Activated naive CD8-positive, alpha-beta T cell treated with anti-CD3 and anti-CD28 coated beads, Interleukin-2, amount 50 U/mL, for 24 hours (primary cell): Measurements from ENCODE around the gene DYNC2I2.
"Not testable (repeated sequence)": the region's sequence is repeated elsewhere in the genome, so short reads cannot be mapped to it uniquely, and the experiment has no call there.

Experiments used
- ATAC-seq: fragments of 150-1000 bp; cut with Tn5 transposase; one replicate; pipeline ENCODE4 v1.10.0; 2021
- DNase-seq: peaks from one replicate; pipeline ENCODE4 v3.0.0; 2021
- H3K27ac Mint-ChIP-seq: one replicate; pipeline ENCODE4 v1.8.0; 2021; ENCODE audit warnings: mild to moderate bottlenecking, mixed read lengths
- H3K27me3 Mint-ChIP-seq: one replicate; pipeline ENCODE4 v1.8.0; 2021; ENCODE audit warnings: mixed read lengths
- H3K36me3 Mint-ChIP-seq: one replicate; pipeline ENCODE4 v1.8.0; 2021; ENCODE audit warnings: low read depth, mixed read lengths
- H3K4me1 Mint-ChIP-seq: one replicate; pipeline ENCODE4 v1.8.0; 2021; ENCODE audit warnings: mixed read lengths
- H3K4me3 Mint-ChIP-seq: one replicate; pipeline ENCODE4 v1.8.0; 2021; ENCODE audit warnings: mild to moderate bottlenecking, moderate library complexity, mixed read lengths
- H3K9me3 Mint-ChIP-seq: one replicate; pipeline ENCODE4 v1.8.0; 2021; ENCODE audit warnings: mixed read lengths

Gene DYNC2I2

DNA sequence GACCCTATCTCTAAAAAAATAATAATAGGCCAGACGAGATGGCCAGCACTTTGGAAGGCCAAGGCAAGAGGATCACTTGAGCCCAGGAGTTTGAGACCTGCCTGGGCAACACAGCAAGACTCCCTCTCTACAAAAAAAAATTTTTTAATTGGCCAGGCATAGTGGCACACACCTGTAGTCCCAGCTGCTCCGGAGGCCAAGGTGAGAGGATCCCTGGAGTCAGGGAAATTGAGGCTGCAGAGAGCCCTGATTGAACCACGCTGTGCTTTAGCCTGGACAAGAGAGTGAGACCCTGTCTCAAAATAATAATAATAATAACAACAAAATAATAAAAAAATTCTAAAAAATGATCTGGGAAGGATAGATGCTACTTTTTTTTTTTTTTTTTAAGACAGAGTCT lies 1.1 kb upstream of the DYNC2I2 start:
- Mint-ChIP-seq H3K36me3 (no peaks in the 10 kb centered on the region), H3K4me1 (peaks cover 7% of the 10 kb centered on the region), H3K9me3 (no peaks in the 10 kb centered on the region), H3K27ac (peak overlapping the region; percentile 100), H3K4me3 (no peak overlapping the region), H3K27me3 (no peaks in the 10 kb centered on the region)
- no peak for DNase-seq
- ATAC-seq = no peak

GRCh38 chr9:128657344-128657704 lies 677 bp upstream of the DYNC2I2 start:
- Mint-ChIP-seq H3K36me3 (no peaks in the 10 kb centered on the region), H3K4me3 (peak overlapping the region; percentile 86), H3K27ac (peak overlapping the region; percentile 100), H3K4me1 (peaks cover 7% of the 10 kb centered on the region), H3K9me3 (no peaks in the 10 kb centered on the region), H3K27me3 (no peaks in the 10 kb centered on the region)
- DNase-seq = no peak
- no peak for ATAC-seq

DNA sequence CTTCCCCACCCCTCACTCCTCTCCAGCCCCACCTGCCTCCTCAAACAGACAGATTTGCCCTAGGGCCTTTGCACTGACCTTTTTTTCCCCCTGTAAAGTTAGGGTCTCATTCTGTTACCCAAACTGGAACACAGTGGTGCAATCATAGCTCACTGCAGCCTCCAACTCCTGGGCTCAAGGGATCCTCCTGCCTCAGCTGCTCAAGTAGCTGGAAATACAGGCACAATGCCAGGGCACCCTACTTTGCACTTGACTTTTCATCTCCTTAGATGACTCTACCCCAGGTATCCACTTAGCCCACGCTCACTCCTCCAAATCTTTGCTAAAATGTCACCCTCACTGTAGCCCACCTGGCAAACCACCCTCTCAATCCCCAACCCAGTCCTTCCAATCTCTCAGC lies 2.2 kb downstream of the DYNC2I2 start:
- no peak overlapping the region for H3K27ac Mint-ChIP-seq
- H3K4me3 Mint-ChIP-seq = peak overlapping the region; percentile 7
- no peak for DNase-seq
- ATAC-seq = no peak
- H3K4me1 Mint-ChIP-seq = peaks cover 7% of the 10 kb centered on the region
- H3K9me3 Mint-ChIP-seq = no peaks in the 10 kb centered on the region
- no peaks in the 10 kb centered on the region for H3K36me3 Mint-ChIP-seq
- no peaks in the 10 kb centered on the region for H3K27me3 Mint-ChIP-seq

GRCh38 chr9:128653908-128654307 lies 2.7 kb downstream of the DYNC2I2 start:
- ATAC-seq (no peak), DNase-seq (no peak)
- H3K36me3 Mint-ChIP-seq = no peaks in the 10 kb centered on the region
- H3K27ac Mint-ChIP-seq = no peak overlapping the region
- no peaks in the 10 kb centered on the region for H3K27me3 Mint-ChIP-seq
- no peak overlapping the region for H3K4me3 Mint-ChIP-seq
- H3K4me1 Mint-ChIP-seq = peaks cover 7% of the 10 kb centered on the region
- no peaks in the 10 kb centered on the region for H3K9me3 Mint-ChIP-seq

- no peak overlapping the region for H3K27ac Mint-ChIP-seq
- no peaks in the 10 kb centered on the region for H3K27me3 Mint-ChIP-seq
Measured at GRCh38 chr9:128651798-128652197, 4.8 kb downstream of the DYNC2I2 start.

DNA sequence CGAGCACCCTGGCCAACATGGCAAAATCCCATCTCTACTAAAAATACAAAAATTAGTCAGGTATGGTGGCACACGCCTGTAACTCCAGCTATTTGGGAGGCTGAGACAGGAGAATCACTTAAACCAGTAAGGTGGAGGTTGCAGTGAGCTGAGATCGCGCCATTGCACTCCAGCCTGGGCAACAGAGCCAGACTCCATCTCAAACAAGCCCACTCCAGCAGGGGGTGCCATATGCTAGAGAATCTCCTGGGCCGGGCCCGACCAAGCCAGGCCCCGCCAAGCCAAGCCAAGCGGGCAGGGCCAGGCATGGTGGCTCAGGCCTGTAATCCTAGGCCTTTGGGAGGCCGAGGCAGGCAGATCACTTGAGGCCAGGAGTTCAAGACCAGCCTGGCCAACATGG lies 8.4 kb downstream of the DYNC2I2 start:
- H3K4me3 Mint-ChIP-seq, H3K27ac Mint-ChIP-seq, H3K27me3 Mint-ChIP-seq, H3K36me3 Mint-ChIP-seq, H3K9me3 Mint-ChIP-seq, H3K4me1 Mint-ChIP-seq: not testable (repeated sequence)
- ATAC-seq = peak; percentile 97
- DNase-seq = peak; percentile 78

More at GRCh38 chr9:128651798-128652197, 4.8 kb downstream of the DYNC2I2 start:
- ATAC-seq (no peak), DNase-seq (no peak)
- Mint-ChIP-seq H3K4me3 (no peak overlapping the region), H3K4me1 (peaks cover 3% of the 10 kb centered on the region), H3K9me3 (no peaks in the 10 kb centered on the region), H3K36me3 (no peaks in the 10 kb centered on the region)

- DNase-seq = no peak
- Mint-ChIP-seq H3K27me3 (no peaks in the 10 kb centered on the region), H3K9me3 (no peaks in the 10 kb centered on the region), H3K4me1 (peaks cover 2% of the 10 kb centered on the region), H3K36me3 (no peaks in the 10 kb centered on the region), H3K4me3 (no peak overlapping the region), H3K27ac (no peak overlapping the region)
- no peak for ATAC-seq
Measured at GRCh38 chr9:128643519-128644300, 12.9 kb downstream of the DYNC2I2 start.

DNA sequence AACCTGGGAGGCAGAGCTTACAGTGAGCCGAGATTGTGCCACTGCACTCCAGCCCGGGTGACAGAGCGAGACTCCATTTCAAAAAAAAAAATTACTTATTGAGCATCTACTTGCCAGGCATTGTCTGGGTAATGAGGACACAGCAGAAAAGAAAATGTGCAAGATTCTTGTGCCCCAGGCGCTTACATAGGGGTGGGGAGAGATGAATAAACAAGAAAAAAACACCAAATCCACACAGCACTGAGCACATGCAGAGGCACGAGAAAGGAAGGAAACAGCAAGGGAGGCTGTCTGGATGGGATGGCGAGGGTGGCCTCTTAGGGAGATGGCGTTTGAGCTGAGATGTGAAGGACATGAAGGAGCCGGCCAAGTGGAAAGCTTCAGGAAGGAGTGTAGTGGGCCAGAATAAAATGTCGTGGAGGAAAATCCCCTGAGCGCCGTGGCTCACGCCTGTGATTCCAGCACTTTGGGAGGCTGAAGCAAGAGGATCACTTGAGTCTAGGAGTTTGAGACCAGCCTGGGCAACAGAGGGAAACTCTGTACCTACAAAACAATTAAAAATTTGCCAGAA lies 13.9 kb downstream of the DYNC2I2 start:
- Mint-ChIP-seq H3K27ac (no peak overlapping the region), H3K36me3 (peaks cover 2% of the 10 kb centered on the region), H3K4me3 (no peak overlapping the region), H3K4me1 (peaks cover 2% of the 10 kb centered on the region), H3K27me3 (no peaks in the 10 kb centered on the region), H3K9me3 (no peaks in the 10 kb centered on the region)
- no peak for ATAC-seq
- no peak for DNase-seq

DNA sequence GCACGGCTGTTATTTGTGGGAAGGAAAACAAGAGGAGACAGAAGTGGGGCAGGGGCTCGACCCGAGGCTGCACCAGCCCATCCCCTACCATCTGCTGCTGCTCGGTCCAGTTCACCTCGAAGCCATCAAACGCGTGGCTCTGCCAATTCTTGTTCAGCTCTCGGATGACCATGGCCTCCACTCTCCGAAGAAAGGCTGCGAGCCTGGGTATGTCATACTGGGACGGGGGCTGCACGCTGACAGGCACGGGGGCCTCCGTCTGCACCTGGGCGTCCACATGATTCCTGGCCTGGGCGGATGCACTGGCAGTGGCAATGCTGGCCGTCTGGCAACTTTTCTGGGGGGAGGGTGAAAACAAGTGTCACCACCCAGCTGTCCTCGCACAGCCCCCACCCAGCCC lies 16.0 kb downstream of the DYNC2I2 start:
- H3K4me3 Mint-ChIP-seq = no peak overlapping the region
- H3K4me1 Mint-ChIP-seq = peaks cover 2% of the 10 kb centered on the region
- DNase-seq = no peak
- peaks cover 2% of the 10 kb centered on the region for H3K36me3 Mint-ChIP-seq
- H3K27ac Mint-ChIP-seq = no peak overlapping the region
- H3K9me3 Mint-ChIP-seq = no peaks in the 10 kb centered on the region
- ATAC-seq = no peak
- H3K27me3 Mint-ChIP-seq = no peaks in the 10 kb centered on the region

GRCh38 chr9:128638580-128638979 lies 18.1 kb downstream of the DYNC2I2 start:
- no peaks in the 10 kb centered on the region for H3K9me3 Mint-ChIP-seq
- H3K4me3 Mint-ChIP-seq = no peak overlapping the region
- H3K36me3 Mint-ChIP-seq = peaks cover 2% of the 10 kb centered on the region
- DNase-seq = no peak
- no peak for ATAC-seq
- no peaks in the 10 kb centered on the region for H3K27me3 Mint-ChIP-seq
- peaks cover 2% of the 10 kb centered on the region for H3K4me1 Mint-ChIP-seq
- no peak overlapping the region for H3K27ac Mint-ChIP-seq

DNA sequence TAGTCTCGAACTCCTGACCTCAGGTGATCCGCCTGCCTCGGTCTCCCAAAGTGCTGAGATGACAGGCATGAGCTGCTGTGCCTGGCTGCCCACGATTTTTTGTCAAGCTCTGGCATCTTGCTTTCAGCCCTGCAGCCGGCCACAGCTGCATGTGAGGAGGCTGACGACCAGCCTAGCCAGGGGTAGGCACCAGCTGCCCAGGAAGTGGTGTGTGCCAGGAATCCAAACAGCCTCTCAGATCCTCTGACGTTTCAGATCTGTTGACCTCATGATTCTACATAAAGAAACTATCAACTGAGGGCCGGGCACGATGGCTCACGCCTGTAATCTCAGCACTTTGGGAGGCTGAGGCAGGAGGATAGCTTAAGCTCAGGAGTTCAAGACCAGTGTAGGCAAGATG lies 19.0 kb downstream of the DYNC2I2 start:
- no peaks in the 10 kb centered on the region for H3K27me3 Mint-ChIP-seq
- ATAC-seq = no peak
- H3K4me3 Mint-ChIP-seq = no peak overlapping the region
- no peak for DNase-seq
- H3K36me3 Mint-ChIP-seq = peaks cover 4% of the 10 kb centered on the region
- no peak overlapping the region for H3K27ac Mint-ChIP-seq
- no peaks in the 10 kb centered on the region for H3K4me1 Mint-ChIP-seq
- no peaks in the 10 kb centered on the region for H3K9me3 Mint-ChIP-seq

DNA sequence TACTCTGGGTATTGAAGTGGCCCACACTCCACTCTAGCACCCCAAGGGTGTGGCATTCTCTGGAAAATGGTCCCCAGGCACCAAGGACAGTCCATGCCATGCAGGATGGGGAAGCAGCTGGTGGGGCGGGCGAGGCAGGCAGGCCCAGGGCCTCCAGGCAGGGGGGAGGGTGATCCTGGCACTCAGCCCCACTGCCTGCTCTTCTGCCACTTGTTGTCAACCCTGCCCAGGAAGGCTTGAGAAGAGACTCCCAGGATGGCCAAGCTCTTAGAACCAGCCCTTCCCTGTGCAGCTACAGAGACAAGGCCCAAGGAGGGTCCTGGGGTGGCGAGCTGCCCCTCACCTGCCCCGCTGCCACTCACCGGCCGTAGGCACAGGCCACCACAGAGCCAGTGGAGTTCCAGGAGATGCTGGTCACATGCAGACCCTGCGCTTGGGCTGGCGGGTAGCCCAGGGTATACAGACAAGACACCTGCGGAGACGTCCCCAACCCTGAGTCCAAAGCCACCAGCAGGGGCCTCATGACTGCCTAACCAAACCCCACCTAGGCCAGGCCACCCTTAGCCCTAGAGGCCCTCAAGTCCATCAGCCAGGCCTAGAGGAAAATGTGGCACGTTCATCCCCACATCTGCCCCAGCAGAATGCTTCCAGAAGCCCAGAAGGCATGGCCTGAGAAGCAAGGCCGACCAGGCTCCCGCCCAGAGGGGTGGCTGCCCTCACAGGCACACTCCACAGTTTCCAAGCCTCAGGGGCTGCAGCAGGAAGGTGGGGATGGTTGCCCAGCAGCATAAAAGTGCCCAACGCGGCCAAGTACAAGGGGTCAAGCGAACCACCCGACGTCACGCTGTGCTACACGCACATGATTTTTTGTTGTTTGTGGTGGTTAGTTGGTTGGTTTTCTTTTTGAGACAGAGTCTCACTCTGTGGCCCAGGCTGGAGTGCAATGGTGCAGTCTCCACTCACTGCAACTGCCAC lies 19.8 kb downstream of the DYNC2I2 start:
- H3K4me3 Mint-ChIP-seq = no peak overlapping the region
- H3K27ac Mint-ChIP-seq = no peak overlapping the region
- ATAC-seq = no peak
- no peak for DNase-seq
- H3K9me3 Mint-ChIP-seq = no peaks in the 10 kb centered on the region
- H3K27me3 Mint-ChIP-seq = no peaks in the 10 kb centered on the region
- H3K36me3 Mint-ChIP-seq = peaks cover 7% of the 10 kb centered on the region
- H3K4me1 Mint-ChIP-seq = no peaks in the 10 kb centered on the region

DNA sequence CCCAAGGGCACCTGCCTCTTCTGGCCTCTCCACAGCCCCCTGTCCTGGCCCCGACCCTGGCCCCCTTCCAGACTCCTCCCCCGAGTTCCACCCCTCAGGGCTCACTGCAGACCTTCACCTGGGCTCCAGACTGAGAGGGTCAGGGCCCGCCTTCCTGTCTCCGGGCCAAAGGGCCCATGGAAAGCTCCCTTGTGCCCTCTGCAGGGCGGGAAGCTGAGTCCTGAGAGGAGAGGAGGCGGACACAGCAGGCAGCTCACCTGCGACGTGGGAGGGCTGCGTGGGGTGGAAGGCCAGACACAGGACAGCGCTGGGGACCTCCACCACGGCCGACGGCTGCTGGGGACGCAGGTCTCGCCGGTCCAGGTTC lies 20.6 kb downstream of the DYNC2I2 start:
- H3K36me3 Mint-ChIP-seq = peaks cover 8% of the 10 kb centered on the region
- no peaks in the 10 kb centered on the region for H3K27me3 Mint-ChIP-seq
- no peaks in the 10 kb centered on the region for H3K9me3 Mint-ChIP-seq
- DNase-seq (no peak), ATAC-seq (no peak)
- no peaks in the 10 kb centered on the region for H3K4me1 Mint-ChIP-seq
- no peak overlapping the region for H3K4me3 Mint-ChIP-seq
- no peak overlapping the region for H3K27ac Mint-ChIP-seq

DNA sequence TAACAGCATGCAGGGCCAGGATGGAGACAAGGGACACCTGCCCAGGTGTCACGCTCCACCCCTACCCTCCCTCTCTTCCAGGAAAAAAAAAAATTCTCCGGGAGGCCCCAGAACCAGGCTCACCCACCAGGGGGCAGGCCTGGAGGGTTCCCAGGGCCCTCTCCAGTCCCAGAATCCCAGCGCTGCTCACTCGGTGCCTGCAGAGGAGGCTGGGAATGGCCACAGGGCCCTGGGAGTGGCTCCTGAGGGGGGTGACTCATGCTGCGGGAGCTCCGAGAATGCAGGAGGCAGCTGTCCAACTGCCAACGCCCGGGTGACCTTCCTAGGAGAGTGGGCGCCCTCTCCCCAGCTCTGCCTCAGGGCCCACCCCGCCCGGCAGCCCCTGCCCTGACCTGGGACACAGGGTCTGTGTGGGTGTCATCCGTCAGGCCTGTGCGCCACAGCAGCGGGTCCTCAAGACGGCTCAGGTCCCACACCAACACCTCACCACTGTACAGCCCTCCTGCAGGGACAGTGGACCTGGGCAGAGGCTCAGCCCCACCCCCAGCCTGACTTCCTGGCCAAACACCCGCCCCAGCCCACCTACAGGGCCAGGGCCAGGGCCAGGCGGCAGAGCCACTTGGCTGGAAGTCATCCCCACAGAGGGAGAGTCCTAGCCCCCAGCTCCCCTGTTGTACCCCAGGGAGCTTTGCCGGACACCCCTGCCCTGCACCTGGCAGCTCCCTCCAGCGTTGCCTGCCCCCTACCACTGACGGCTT lies 21.2 kb downstream of the DYNC2I2 start:
- H3K4me3 Mint-ChIP-seq = no peak overlapping the region
- H3K27me3 Mint-ChIP-seq = no peaks in the 10 kb centered on the region
- no peaks in the 10 kb centered on the region for H3K9me3 Mint-ChIP-seq
- ATAC-seq = peak; percentile 9
- DNase-seq = no peak
- H3K4me1 Mint-ChIP-seq = no peaks in the 10 kb centered on the region
- H3K27ac Mint-ChIP-seq = no peak overlapping the region
- H3K36me3 Mint-ChIP-seq = peaks cover 8% of the 10 kb centered on the region
